Gastrocnemius medialis (tissue), 4 donors: ENCODE data around the gene LILRB1. TPM values are rescaled to one million over a fixed set of nuclear protein-coding genes. Genes with fewer than 3 reads are reported as not detected.

Source experiments
- ATAC-seq, 2 donors: fragments of 150-250 bp; one replicate each; pipeline ENCODE4 v1.9.1; 2016
- DNase-seq, 2 donors: peaks; one replicate each; pipeline ENCODE4 v3.0.0-alpha.2; 2019
- H3K27ac ChIP-seq, 4 donors: fragments of 200-600 bp; sonication (generic); 1 replicate in 1 of 4; 2 replicates in 3 of 4; pipeline ENCODE4 v1.5.1; 2016 to 2018; ENCODE audit warnings: mild to moderate bottlenecking in 2 of 4, moderate library complexity in 1 of 4
- H3K27me3 ChIP-seq, 3 donors: fragments of 200-600 bp; sonication (generic) in 2 of 3; 1 replicate in 1 of 3; 2 replicates in 2 of 3; pipeline versions ENCODE4 v1.5.1 to v1.6.0; 2016 to 2019; ENCODE audit warnings: mild to moderate bottlenecking in 1 of 3, moderate library complexity in 1 of 3
- H3K36me3 ChIP-seq, 2 donors: fragments of 200-600 bp; sonication (generic) in 1 of 2; one replicate each; pipeline ENCODE4 v1.5.1; 2017 to 2018
- H3K4me1 ChIP-seq, 2 donors: fragments of 200-600 bp; sonication (generic) in 1 of 2; one replicate each; pipeline ENCODE4 v1.5.1; 2016 to 2017; ENCODE audit warnings: mild to moderate bottlenecking in 2 of 2
- H3K4me3 ChIP-seq, 4 donors: fragments of 200-600 bp; sonication (generic) in 3 of 4; 1 replicate in 1 of 4; 2 replicates in 3 of 4; pipeline ENCODE4 v1.5.1; 2016 to 2019; ENCODE audit warnings: mild to moderate bottlenecking in 2 of 4
- H3K9me3 ChIP-seq, 3 donors: fragments of 200-600 bp; sonication (generic) in 2 of 3; 1 replicate in 1 of 3; 2 replicates in 2 of 3; pipeline ENCODE4 v1.5.1; 2016 to 2019
- POLR2A ChIP-seq, 2 donors: fragments of 450-650 bp; IDR thresholded peaks; one replicate each; pipeline ENCODE4 v1.6.1; 2017; ENCODE audit warnings: antibody characterized with exemption in 2 of 2, mild to moderate bottlenecking in 2 of 2, moderate library complexity in 2 of 2
- in situ Hi-C, 4 donors: fragments of 200-750 bp; cut with MboI; loops; one replicate each; pipeline versions ENCODE4 v1.15.0 to v1.8.0; 2017; ENCODE audit warnings: low sequenced_read_pairs in 4 of 4
- intact Hi-C: fragments of 100-400 bp; cut with DNase I; formaldehyde crosslinking; loops from one replicate; pipeline ENCODE4 v1.15.1; 2023; ENCODE audit warnings: low total_unique reads
- total RNA-seq, 4 donors: library from RNA; depleted of rRNA; stranded (reverse); fragments of >200 nt; gene quantifications; one replicate each; pipeline versions ENCODE4 v1.1.0 to v1.2.3, GENCODE V29; 2016
- TF ChIP-seq, protein P1 (sequence below), 5 experiments: fragments of 450-650 bp in 3 of 5; fragments of 200-600 bp in 2 of 5; sonication (generic) in 2 of 5; IDR thresholded peaks in 4 of 5; conservative IDR thresholded peaks in 1 of 5; 1 replicate in 4 of 5; 2 replicates in 1 of 5; pipeline ENCODE4 v1.5.1; 2016 to 2019; ENCODE audit warnings: antibody characterized with exemption in 5 of 5, mild to moderate bottlenecking in 3 of 5, moderate library complexity in 3 of 5

Gene LILRB1
- total RNA-seq, 4 donors from 2014 or later, result 0.39 to 0.69 TPM; not detected in 2

DNA sequence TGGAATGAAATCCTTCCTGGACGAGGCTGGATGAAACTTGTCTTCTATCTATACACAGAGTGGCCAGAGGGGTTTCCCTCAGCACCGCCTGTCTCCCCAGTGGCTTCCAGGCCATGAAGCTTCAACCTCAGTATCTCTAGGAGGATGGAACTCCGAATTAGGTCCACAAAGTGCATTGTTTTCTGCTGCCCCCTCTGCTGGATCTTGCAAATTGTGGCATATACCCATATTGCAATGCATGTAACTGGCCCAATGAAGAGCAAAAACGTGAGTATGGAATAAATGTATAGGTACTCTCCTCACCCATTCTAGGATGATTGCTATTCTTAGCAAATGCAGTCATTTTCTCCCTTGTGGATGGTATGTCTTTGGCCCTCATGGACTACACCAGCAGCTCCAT lies 17.8 kb downstream of the LILRB1 start:
- intact Hi-C loops, result no loop called here

GRCh38 chr19:54650108-54650655 lies 19.9 kb downstream of the LILRB1 start:
- TF ChIP-seq, protein P1, sequence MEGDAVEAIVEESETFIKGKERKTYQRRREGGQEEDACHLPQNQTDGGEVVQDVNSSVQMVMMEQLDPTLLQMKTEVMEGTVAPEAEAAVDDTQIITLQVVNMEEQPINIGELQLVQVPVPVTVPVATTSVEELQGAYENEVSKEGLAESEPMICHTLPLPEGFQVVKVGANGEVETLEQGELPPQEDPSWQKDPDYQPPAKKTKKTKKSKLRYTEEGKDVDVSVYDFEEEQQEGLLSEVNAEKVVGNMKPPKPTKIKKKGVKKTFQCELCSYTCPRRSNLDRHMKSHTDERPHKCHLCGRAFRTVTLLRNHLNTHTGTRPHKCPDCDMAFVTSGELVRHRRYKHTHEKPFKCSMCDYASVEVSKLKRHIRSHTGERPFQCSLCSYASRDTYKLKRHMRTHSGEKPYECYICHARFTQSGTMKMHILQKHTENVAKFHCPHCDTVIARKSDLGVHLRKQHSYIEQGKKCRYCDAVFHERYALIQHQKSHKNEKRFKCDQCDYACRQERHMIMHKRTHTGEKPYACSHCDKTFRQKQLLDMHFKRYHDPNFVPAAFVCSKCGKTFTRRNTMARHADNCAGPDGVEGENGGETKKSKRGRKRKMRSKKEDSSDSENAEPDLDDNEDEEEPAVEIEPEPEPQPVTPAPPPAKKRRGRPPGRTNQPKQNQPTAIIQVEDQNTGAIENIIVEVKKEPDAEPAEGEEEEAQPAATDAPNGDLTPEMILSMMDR (IDR thresholded peaks at IDR 0.05 in 4 of 5, conservative IDR thresholded peaks at IDR 0.05 in 1 of 5), result no peak
- TF ChIP-seq POLR2A (IDR thresholded peaks at IDR 0.05), result no peak
- Histone ChIP-seq H3K36me3 (no peaks in the 10 kb centered on the region), H3K4me1 (no peaks in the 10 kb centered on the region), H3K27ac (no peak overlapping the region), H3K9me3 (no peaks in the 10 kb centered on the region), H3K4me3 (no peak overlapping the region), H3K27me3 (peaks cover 0 to 3% (median 0%) of the 10 kb centered on the region in 3 donors)
- ATAC-seq (no peak), DNase-seq (no peak)
- intact Hi-C loops, result no loop called here
- in situ Hi-C loops, result no loop called here

More for the DNA sequence above, 17.8 kb downstream of the LILRB1 start:
- ATAC-seq (no peak), DNase-seq (no peak)
- peaks cover 0 to 3% (median 0%) of the 10 kb centered on the region in 3 donors for H3K27me3 ChIP-seq
- TF ChIP-seq POLR2A (IDR thresholded peaks at IDR 0.05), result no peak
- TF ChIP-seq, protein P1 (IDR thresholded peaks at IDR 0.05 in 4 of 5, conservative IDR thresholded peaks at IDR 0.05 in 1 of 5), result no peak
- in situ Hi-C loops, result loop anchor here in 1 of 4 donors (25.0 kb wide), 1 partner anchor 336 kb away; the partner anchor contains the start of gene LILRA5
- H3K4me3 ChIP-seq, result no peak overlapping the region
- H3K9me3 ChIP-seq, result no peaks in the 10 kb centered on the region
- no peaks in the 10 kb centered on the region for H3K4me1 ChIP-seq
- no peaks in the 10 kb centered on the region for H3K36me3 ChIP-seq
- no peak overlapping the region for H3K27ac ChIP-seq

GRCh38 chr19:54653181-54653809 lies 23.0 kb downstream of the LILRB1 start:
- ATAC-seq (no peak), DNase-seq (no peak)
- Histone ChIP-seq H3K36me3 (no peaks in the 10 kb centered on the region), H3K9me3 (no peaks in the 10 kb centered on the region), H3K27ac (no peak overlapping the region), H3K27me3 (peaks cover 0 to 3% (median 0%) of the 10 kb centered on the region in 3 donors), H3K4me3 (no peak overlapping the region), H3K4me1 (no peaks in the 10 kb centered on the region)
- in situ Hi-C loops, result no loop called here
- TF ChIP-seq, protein P1 (IDR thresholded peaks at IDR 0.05 in 4 of 5, conservative IDR thresholded peaks at IDR 0.05 in 1 of 5), result peak in 2 of 5 experiments; percentile 9 to 38
- no peak for TF ChIP-seq POLR2A (IDR thresholded peaks at IDR 0.05)
- intact Hi-C loops, result no loop called here

DNA sequence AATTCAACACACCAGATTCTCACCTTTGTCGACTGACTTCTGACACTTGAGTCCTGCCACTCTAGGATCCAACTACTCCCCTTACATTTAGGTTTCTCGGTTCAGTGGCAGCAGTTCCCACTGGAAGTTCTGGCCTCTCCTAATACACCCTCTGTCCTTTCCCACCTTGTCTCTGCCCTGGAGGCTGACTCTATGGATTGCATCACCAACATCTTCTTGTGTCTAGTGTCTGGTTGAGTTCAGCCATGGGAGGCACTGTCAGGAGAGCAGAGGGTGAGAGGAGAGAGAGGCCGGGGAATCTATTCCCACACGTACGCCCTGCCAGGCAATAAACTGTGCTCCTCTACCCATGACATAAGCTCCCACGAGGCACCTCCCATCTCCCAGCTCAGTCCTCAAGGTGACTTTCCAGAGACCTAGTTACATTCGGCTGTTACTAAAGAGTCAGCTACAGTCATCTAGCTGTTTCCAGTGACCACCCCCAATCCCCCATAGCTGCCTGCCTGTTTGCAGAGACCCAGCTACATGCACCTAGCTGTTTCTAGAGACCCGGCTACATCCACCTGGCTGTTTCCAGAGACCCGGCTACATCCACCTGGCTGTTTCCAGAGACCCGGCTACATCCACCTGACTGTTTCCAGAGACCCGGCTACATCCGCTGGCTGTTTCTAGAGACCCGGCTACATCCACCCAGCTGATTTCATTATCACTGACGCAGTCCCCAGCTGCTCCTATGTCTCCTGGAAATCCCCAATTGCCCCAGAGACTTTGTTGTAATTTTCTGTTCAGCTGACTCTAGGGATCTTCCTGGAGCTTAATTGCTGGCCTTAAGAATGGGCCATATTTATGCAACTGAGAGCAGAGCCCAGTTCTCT lies 24.4 kb downstream of the LILRB1 start:
- in situ Hi-C loops, result no loop called here
- no peak for ATAC-seq
- Histone ChIP-seq H3K36me3 (no peaks in the 10 kb centered on the region), H3K4me1 (no peaks in the 10 kb centered on the region), H3K4me3 (no peak overlapping the region), H3K27me3 (peaks cover 0 to 3% (median 0%) of the 10 kb centered on the region in 3 donors), H3K9me3 (no peaks in the 10 kb centered on the region), H3K27ac (no peak overlapping the region)
- DNase-seq, result no peak
- intact Hi-C loops, result no loop called here
- TF ChIP-seq POLR2A (IDR thresholded peaks at IDR 0.05), result no peak
- TF ChIP-seq, protein P1 (IDR thresholded peaks at IDR 0.05 in 4 of 5, conservative IDR thresholded peaks at IDR 0.05 in 1 of 5), result no peak
